HEK293 (cell line): ENCODE measurements around the gene VAMP5.

ENCODE experiments used
- EGR2 ChIP-seq: fragments of 450-650 bp; formaldehyde crosslinking; IDR thresholded peaks from 2 replicates; pipeline ENCODE4 v1.5.1; 2016; ENCODE audit warnings: low read depth, missing biosample characterization, missing genetic modification characterization
- HOXC10 ChIP-seq: sonication (generic); formaldehyde crosslinking; IDR thresholded peaks from 2 replicates; pipeline ENCODE4 v1.8.1; 2023; ENCODE audit warnings: mild to moderate bottlenecking, missing genetic modification reagents
- KLF10 ChIP-seq: fragments of 450-650 bp; IDR thresholded peaks from 2 replicates; pipeline ENCODE4 v1.5.1; 2018; ENCODE audit warnings: missing biosample characterization, mild to moderate bottlenecking, missing genetic modification characterization
- KLF16 ChIP-seq: fragments of 450-650 bp; formaldehyde crosslinking; IDR thresholded peaks from 2 replicates; pipeline ENCODE4 v1.5.1; 2017; ENCODE audit warnings: missing biosample characterization, missing genetic modification characterization
- KLF9 ChIP-seq: fragments of 450-650 bp; formaldehyde crosslinking; IDR thresholded peaks from 2 replicates; pipeline ENCODE4 v1.5.1; 2016; ENCODE audit warnings: missing biosample characterization, missing genetic modification characterization, low read depth
- SALL2 ChIP-seq: fragments of 450-650 bp; formaldehyde crosslinking; IDR thresholded peaks from 2 replicates; pipeline ENCODE4 v1.5.0; 2017; ENCODE audit warnings: missing biosample characterization, mild to moderate bottlenecking, missing genetic modification characterization, borderline replicate concordance
- TRIM28 ChIP-seq: IDR thresholded peaks from 2 replicates; pipeline ENCODE4 v1.6.1; 2011; ENCODE audit warnings: low read length, control low read depth, borderline replicate concordance
- ZBTB20 ChIP-seq: fragments of 450-650 bp; formaldehyde crosslinking; IDR thresholded peaks from 2 replicates; pipeline ENCODE4 v1.5.1; 2016; ENCODE audit warnings: missing biosample characterization, missing genetic modification characterization
- ZBTB48 ChIP-seq: fragments of 450-650 bp; formaldehyde crosslinking; IDR thresholded peaks from 2 replicates; pipeline ENCODE4 v1.5.1; 2016; ENCODE audit warnings: missing biosample characterization, missing genetic modification characterization
- ZBTB7A ChIP-seq: fragments of 450-650 bp; formaldehyde crosslinking; IDR thresholded peaks from 2 replicates; pipeline ENCODE4 v1.5.1; 2016; ENCODE audit warnings: low read depth, missing biosample characterization, missing genetic modification characterization
- ZBTB8A ChIP-seq: fragments of 450-650 bp; formaldehyde crosslinking; IDR thresholded peaks from 2 replicates; pipeline ENCODE4 v1.5.1; 2016; ENCODE audit warnings: missing biosample characterization, missing genetic modification characterization
- ZFP41 ChIP-seq: fragments of 450-650 bp; formaldehyde crosslinking; IDR thresholded peaks from 2 replicates; pipeline ENCODE4 v1.5.1; 2016; ENCODE audit warnings: missing biosample characterization, missing genetic modification characterization, borderline replicate concordance
- ZNF10 ChIP-seq: fragments of 450-650 bp; formaldehyde crosslinking; IDR thresholded peaks from 2 replicates; pipeline ENCODE4 v1.5.1; 2017; ENCODE audit warnings: missing biosample characterization, missing genetic modification characterization
- ZNF214 ChIP-seq: fragments of 450-650 bp; formaldehyde crosslinking; IDR thresholded peaks from 2 replicates; pipeline ENCODE4 v1.5.1; 2017; ENCODE audit warnings: missing biosample characterization, mild to moderate bottlenecking, missing genetic modification characterization, borderline replicate concordance
- ZNF223 ChIP-seq: fragments of 450-650 bp; formaldehyde crosslinking; IDR thresholded peaks from 2 replicates; pipeline ENCODE4 v1.5.1; 2016; ENCODE audit warnings: missing biosample characterization, missing genetic modification characterization
- ZNF24 ChIP-seq: fragments of 450-650 bp; formaldehyde crosslinking; IDR thresholded peaks from 2 replicates; pipeline ENCODE4 v1.5.1; 2016; ENCODE audit warnings: missing biosample characterization, missing genetic modification characterization
- ZNF311 ChIP-seq: fragments of 450-650 bp; formaldehyde crosslinking; IDR thresholded peaks from 2 replicates; pipeline ENCODE4 v1.5.1; 2017; ENCODE audit warnings: missing biosample characterization, missing genetic modification characterization, borderline replicate concordance
- ZNF391 ChIP-seq: fragments of 450-650 bp; formaldehyde crosslinking; IDR thresholded peaks from 2 replicates; pipeline ENCODE4 v1.5.1; 2016; ENCODE audit warnings: low read depth, missing biosample characterization, missing genetic modification characterization, borderline replicate concordance
- ZNF501 ChIP-seq: fragments of 450-650 bp; formaldehyde crosslinking; IDR thresholded peaks from 2 replicates; pipeline ENCODE4 v1.5.1; 2016; ENCODE audit warnings: missing biosample characterization, missing genetic modification characterization
- ZNF530 ChIP-seq: fragments of 450-650 bp; formaldehyde crosslinking; IDR thresholded peaks from 2 replicates; pipeline ENCODE4 v1.5.1; 2016; ENCODE audit warnings: low read depth, missing biosample characterization, missing genetic modification characterization
- ZNF561 ChIP-seq: fragments of 450-650 bp; IDR thresholded peaks from 2 replicates; pipeline ENCODE4 v1.5.1; 2018; ENCODE audit warnings: missing biosample characterization, missing genetic modification characterization, borderline replicate concordance
- ZNF654 ChIP-seq: fragments of 450-650 bp; formaldehyde crosslinking; IDR thresholded peaks from 2 replicates; pipeline ENCODE4 v1.5.1; 2016; ENCODE audit warnings: low read depth, missing biosample characterization, missing genetic modification characterization
- ZNF791 ChIP-seq: fragments of 450-650 bp; formaldehyde crosslinking; IDR thresholded peaks from 2 replicates; pipeline ENCODE4 v1.5.1; 2016; ENCODE audit warnings: missing biosample characterization, missing genetic modification characterization
- TF ChIP-seq, protein P1 (sequence below): fragments of 450-650 bp; formaldehyde crosslinking; IDR thresholded peaks from 2 replicates; pipeline ENCODE4 v1.5.1; 2017; ENCODE audit warnings: missing biosample characterization, missing genetic modification characterization
- TF ChIP-seq, protein P2 (sequence below): fragments of 450-650 bp; formaldehyde crosslinking; IDR thresholded peaks from 2 replicates; pipeline ENCODE4 v1.5.1; 2017; ENCODE audit warnings: missing biosample characterization, mild to moderate bottlenecking, missing genetic modification characterization, moderate library complexity
- TF ChIP-seq, protein P3 (sequence below): fragments of 450-650 bp; formaldehyde crosslinking; IDR thresholded peaks from 2 replicates; pipeline ENCODE4 v1.5.1; 2016; ENCODE audit warnings: missing biosample characterization, missing genetic modification characterization
- TF ChIP-seq, protein P4 (sequence below): fragments of 450-650 bp; formaldehyde crosslinking; IDR thresholded peaks from 2 replicates; pipeline ENCODE4 v1.5.1; 2017; ENCODE audit warnings: missing biosample characterization, missing genetic modification characterization
- TF ChIP-seq, protein P5 (sequence below): fragments of 450-650 bp; formaldehyde crosslinking; conservative IDR thresholded peaks from 2 replicates; pipeline ENCODE4 v1.5.1; 2016; ENCODE audit warnings: low read depth, missing biosample characterization, missing genetic modification characterization

Gene VAMP5

DNA sequence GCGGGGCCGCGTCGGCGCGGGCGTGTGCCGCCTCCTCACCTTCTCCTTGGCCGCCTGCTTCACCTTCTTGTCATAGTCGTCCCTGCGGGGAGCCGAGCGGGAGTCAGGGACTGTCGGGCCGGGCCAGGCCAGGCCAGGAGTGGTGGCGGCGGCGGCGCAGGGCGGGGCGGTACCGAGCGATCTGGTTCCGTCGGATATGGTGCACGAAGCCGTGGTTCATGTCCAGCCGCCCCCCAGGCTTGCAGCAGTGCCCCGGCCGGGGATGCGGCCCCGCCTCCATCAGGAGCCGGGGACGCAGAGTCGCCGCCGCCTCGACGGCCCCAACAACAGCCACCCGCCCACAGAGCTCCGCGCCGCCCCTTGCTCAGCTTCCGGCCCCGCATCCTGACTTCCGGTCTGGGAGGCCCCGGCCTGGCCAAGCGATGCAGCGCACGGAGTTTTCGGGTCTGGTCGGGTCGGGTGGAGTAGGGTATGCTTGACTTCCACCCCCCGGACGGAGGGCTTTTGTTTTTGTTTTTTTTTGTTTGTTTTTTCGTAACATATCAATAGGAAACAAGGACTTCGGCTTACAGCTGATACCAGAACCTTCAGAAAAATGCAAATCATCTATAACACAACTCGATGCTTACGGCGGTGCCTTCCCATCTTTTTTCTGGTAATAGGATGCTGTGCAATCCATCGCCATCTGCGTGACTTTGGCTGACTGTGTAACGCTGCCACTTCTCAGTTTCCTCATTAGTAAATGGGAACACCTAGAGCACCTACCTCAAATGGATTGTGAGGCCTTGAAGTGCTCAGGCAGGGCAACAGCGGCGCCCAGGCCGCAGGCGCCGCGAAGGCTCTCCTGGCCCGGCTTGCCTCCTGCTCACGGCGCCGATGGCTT lies 27.7 kb downstream of the VAMP5 start, which contains the start of gene C2orf68 (continued):
- TF ChIP-seq ZFP41 (tag by site-specific recombination) = no peak
- no peak for TF ChIP-seq ZBTB7A (tag by site-specific recombination)
- peak; percentile 84; the same call in 1 of the 2 replicates for TF ChIP-seq ZBTB48 (tag by site-specific recombination)
- no peak for TF ChIP-seq ZNF311 (tag by site-specific recombination)
- TF ChIP-seq SALL2 = no peak
- TF ChIP-seq ZNF530 (tag by site-specific recombination) = no peak
- TF ChIP-seq KLF10 (tag by site-specific recombination) = no peak
- 0 out of 2 replicates have a peak, but pooled peaks have one; percentile 26 for TF ChIP-seq ZNF391 (tag by site-specific recombination)
- TF ChIP-seq, protein P1, sequence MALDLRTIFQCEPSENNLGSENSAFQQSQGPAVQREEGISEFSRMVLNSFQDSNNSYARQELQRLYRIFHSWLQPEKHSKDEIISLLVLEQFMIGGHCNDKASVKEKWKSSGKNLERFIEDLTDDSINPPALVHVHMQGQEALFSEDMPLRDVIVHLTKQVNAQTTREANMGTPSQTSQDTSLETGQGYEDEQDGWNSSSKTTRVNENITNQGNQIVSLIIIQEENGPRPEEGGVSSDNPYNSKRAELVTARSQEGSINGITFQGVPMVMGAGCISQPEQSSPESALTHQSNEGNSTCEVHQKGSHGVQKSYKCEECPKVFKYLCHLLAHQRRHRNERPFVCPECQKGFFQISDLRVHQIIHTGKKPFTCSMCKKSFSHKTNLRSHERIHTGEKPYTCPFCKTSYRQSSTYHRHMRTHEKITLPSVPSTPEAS (tag by site-specific recombination) = no peak
- TF ChIP-seq ZNF223 (tag by site-specific recombination) = no peak
- TF ChIP-seq, protein P2, sequence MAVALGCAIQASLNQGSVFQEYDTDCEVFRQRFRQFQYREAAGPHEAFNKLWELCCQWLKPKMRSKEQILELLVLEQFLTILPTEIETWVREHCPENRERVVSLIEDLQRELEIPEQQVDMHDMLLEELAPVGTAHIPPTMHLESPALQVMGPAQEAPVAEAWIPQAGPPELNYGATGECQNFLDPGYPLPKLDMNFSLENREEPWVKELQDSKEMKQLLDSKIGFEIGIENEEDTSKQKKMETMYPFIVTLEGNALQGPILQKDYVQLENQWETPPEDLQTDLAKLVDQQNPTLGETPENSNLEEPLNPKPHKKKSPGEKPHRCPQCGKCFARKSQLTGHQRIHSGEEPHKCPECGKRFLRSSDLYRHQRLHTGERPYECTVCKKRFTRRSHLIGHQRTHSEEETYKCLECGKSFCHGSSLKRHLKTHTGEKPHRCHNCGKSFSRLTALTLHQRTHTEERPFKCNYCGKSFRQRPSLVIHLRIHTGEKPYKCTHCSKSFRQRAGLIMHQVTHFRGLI = no peak
- no peak for TF ChIP-seq ZNF654 (tag by site-specific recombination)
- no peak for TF ChIP-seq TRIM28
- TF ChIP-seq, protein P3, sequence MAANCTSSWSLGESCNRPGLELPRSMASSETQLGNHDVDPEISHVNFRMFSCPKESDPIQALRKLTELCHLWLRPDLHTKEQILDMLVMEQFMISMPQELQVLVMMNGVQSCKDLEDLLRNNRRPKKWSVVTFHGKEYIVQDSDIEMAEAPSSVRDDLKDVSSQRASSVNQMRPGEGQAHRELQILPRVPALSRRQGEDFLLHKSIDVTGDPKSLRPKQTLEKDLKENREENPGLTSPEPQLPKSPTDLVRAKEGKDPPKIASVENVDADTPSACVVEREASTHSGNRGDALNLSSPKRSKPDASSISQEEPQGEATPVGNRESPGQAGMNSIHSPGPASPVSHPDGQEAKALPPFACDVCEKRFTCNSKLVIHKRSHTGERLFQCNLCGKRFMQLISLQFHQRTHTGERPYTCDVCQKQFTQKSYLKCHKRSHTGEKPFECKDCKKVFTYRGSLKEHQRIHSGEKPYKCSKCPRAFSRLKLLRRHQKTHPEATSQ (tag by site-specific recombination) = peak; percentile 74; the same call in 1 of the 2 replicates
- no peak for TF ChIP-seq ZNF214 (tag by site-specific recombination)
- no peak for TF ChIP-seq ZBTB8A
- TF ChIP-seq, protein P4, sequence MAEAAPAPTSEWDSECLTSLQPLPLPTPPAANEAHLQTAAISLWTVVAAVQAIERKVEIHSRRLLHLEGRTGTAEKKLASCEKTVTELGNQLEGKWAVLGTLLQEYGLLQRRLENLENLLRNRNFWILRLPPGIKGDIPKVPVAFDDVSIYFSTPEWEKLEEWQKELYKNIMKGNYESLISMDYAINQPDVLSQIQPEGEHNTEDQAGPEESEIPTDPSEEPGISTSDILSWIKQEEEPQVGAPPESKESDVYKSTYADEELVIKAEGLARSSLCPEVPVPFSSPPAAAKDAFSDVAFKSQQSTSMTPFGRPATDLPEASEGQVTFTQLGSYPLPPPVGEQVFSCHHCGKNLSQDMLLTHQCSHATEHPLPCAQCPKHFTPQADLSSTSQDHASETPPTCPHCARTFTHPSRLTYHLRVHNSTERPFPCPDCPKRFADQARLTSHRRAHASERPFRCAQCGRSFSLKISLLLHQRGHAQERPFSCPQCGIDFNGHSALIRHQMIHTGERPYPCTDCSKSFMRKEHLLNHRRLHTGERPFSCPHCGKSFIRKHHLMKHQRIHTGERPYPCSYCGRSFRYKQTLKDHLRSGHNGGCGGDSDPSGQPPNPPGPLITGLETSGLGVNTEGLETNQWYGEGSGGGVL (tag by site-specific recombination) = 0 out of 2 replicates have a peak, but pooled peaks have one; percentile 12
- peak; percentile 44; the same call in 1 of the 2 replicates for TF ChIP-seq KLF16
- TF ChIP-seq, protein P5, sequence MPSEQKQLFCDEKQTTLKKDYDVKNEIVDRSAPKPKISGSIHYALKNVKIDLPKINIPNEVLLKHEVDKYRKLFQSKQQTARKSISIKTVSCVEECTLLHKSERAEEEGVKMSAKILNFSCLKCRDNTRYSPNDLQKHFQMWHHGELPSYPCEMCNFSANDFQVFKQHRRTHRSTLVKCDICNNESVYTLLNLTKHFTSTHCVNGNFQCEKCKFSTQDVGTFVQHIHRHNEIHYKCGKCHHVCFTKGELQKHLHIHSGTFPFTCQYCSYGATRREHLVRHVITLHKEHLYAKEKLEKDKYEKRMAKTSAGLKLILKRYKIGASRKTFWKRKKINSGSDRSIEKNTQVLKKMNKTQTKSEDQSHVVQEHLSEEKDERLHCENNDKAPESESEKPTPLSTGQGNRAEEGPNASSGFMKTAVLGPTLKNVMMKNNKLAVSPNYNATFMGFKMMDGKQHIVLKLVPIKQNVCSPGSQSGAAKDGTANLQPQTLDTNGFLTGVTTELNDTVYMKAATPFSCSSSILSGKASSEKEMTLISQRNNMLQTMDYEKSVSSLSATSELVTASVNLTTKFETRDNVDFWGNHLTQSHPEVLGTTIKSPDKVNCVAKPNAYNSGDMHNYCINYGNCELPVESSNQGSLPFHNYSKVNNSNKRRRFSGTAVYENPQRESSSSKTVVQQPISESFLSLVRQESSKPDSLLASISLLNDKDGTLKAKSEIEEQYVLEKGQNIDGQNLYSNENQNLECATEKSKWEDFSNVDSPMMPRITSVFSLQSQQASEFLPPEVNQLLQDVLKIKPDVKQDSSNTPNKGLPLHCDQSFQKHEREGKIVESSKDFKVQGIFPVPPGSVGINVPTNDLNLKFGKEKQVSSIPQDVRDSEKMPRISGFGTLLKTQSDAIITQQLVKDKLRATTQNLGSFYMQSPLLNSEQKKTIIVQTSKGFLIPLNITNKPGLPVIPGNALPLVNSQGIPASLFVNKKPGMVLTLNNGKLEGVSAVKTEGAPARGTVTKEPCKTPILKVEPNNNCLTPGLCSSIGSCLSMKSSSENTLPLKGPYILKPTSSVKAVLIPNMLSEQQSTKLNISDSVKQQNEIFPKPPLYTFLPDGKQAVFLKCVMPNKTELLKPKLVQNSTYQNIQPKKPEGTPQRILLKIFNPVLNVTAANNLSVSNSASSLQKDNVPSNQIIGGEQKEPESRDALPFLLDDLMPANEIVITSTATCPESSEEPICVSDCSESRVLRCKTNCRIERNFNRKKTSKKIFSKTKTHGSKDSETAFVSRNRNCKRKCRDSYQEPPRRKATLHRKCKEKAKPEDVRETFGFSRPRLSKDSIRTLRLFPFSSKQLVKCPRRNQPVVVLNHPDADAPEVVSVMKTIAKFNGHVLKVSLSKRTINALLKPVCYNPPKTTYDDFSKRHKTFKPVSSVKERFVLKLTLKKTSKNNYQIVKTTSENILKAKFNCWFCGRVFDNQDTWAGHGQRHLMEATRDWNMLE (tag by site-specific recombination) = peak; percentile 53
- 0 out of 2 replicates have a peak, but pooled peaks have one; percentile 16 for TF ChIP-seq ZNF561
- 0 out of 2 replicates have a peak, but pooled peaks have one; percentile 19 for TF ChIP-seq ZNF10 (tag by site-specific recombination)
- peak; percentile 54 for TF ChIP-seq EGR2
- TF ChIP-seq ZBTB20 (tag by site-specific recombination) = peak; percentile 59; the same call in 1 of the 2 replicates
- TF ChIP-seq ZNF501 = peak; percentile 50; the same call in 1 of the 2 replicates
- no peak for TF ChIP-seq HOXC10 (CRISPR knock-in tag)
- no peak for TF ChIP-seq ZNF24 (tag by site-specific recombination)
- TF ChIP-seq ZNF791 (tag by site-specific recombination) = no peak
- TF ChIP-seq KLF9 = peak; percentile 80
